Measurements from ENCODE around the gene PSD2.

The PSD2 gene

DNA sequence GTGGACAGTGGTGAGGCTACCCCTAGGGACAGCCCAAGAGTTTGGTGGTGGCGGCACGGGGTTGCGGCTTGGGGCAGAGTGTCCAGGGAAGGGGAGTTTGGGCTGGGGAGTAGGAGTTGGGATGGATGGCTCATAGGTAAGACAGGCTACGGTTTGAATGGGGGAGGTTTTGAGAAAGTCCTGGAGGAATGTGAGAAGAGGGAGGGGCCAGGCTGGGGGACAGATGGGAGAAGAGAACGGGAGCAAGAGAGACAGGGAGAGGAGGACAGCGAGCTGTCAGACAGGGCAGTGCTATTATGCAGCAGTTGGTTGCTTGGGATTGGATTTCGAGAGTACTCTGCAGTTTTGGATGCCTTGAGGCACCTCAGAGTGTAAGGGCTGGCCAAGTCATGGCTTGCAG, 24.5 kb downstream of the PSD2 start:
- no peak for DNase-seq (ENCODE audit: low read depth)
- TF ChIP-seq, protein P1, sequence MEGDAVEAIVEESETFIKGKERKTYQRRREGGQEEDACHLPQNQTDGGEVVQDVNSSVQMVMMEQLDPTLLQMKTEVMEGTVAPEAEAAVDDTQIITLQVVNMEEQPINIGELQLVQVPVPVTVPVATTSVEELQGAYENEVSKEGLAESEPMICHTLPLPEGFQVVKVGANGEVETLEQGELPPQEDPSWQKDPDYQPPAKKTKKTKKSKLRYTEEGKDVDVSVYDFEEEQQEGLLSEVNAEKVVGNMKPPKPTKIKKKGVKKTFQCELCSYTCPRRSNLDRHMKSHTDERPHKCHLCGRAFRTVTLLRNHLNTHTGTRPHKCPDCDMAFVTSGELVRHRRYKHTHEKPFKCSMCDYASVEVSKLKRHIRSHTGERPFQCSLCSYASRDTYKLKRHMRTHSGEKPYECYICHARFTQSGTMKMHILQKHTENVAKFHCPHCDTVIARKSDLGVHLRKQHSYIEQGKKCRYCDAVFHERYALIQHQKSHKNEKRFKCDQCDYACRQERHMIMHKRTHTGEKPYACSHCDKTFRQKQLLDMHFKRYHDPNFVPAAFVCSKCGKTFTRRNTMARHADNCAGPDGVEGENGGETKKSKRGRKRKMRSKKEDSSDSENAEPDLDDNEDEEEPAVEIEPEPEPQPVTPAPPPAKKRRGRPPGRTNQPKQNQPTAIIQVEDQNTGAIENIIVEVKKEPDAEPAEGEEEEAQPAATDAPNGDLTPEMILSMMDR (IDR thresholded peaks at IDR 0.05; ENCODE audit: control insufficient read depth, extremely low read depth, insufficient read depth), result no peak
- H3K4me3 ChIP-seq (ENCODE audit: low read depth, low read length), result no peak overlapping the region

- DNase-seq (ENCODE audit: low read depth), result no peak
- TF ChIP-seq, protein P1 (IDR thresholded peaks at IDR 0.05; ENCODE audit: control insufficient read depth, extremely low read depth, insufficient read depth), result no peak
- no peak overlapping the region for H3K4me3 ChIP-seq (ENCODE audit: low read depth, low read length)
Observed at GRCh38 chr5:139820606-139821005, 25.0 kb downstream of the PSD2 start.

- no peak overlapping the region for H3K4me3 ChIP-seq (ENCODE audit: low read depth, low read length)
- TF ChIP-seq, protein P1 (IDR thresholded peaks at IDR 0.05; ENCODE audit: control insufficient read depth, extremely low read depth, insufficient read depth), result no peak
- DNase-seq (ENCODE audit: low read depth), result no peak
Observed at GRCh38 chr5:139821806-139822552, 26.4 kb downstream of the PSD2 start.

GRCh38 chr5:139822553-139823425, 27.2 kb downstream of the PSD2 start:
- TF ChIP-seq, protein P1 (IDR thresholded peaks at IDR 0.05; ENCODE audit: control insufficient read depth, extremely low read depth, insufficient read depth), result no peak
- DNase-seq (ENCODE audit: low read depth), result no peak
- no peak overlapping the region for H3K4me3 ChIP-seq (ENCODE audit: low read depth, low read length)

- no peak overlapping the region for H3K4me3 ChIP-seq (ENCODE audit: low read depth, low read length)
- no peak for DNase-seq (ENCODE audit: low read depth)
- TF ChIP-seq, protein P1 (IDR thresholded peaks at IDR 0.05; ENCODE audit: control insufficient read depth, extremely low read depth, insufficient read depth), result no peak
Observed at GRCh38 chr5:139823757-139824355, 28.2 kb downstream of the PSD2 start.

DNA sequence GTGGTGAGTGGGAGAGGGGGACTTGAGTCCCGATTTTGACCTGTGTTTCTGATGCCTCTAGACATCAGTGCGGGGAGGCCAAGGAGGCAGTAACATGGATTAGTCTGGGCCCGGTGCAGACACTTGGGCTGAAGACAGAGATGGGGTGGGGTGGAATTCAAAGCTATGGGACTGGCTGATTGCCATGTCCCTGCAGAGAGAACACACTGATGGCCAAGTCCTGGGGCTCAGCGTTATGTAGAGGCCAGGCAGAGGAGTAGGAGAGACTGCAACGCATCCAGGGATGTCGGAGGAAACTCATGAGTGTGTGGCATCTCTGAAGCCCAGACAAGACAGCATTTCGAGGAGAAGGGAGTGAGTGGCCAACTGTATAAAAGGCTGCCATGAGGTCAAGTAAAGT, 30.1 kb downstream of the PSD2 start:
- no peak for DNase-seq (ENCODE audit: low read depth)
- no peak overlapping the region for H3K4me3 ChIP-seq (ENCODE audit: low read depth, low read length)
- TF ChIP-seq, protein P1 (IDR thresholded peaks at IDR 0.05; ENCODE audit: control insufficient read depth, extremely low read depth, insufficient read depth), result no peak

Data from LNCaP clone FGC (cell line).